MM.1S (cell line): Measurements from ENCODE around the gene ZBTB7C.
A peak's percentile ranks its signal among the peaks of the same experiment; 100 is the strongest.

Source experiments
- DNase-seq: peaks from one replicate; pipeline ENCODE4 v3.0.0-alpha.2; 2015
- H2AFZ ChIP-seq: fragments of 300-600 bp; sonication (generic); 2 replicates; pipeline ENCODE4 v1.6.0; 2016; ENCODE audit warnings: antibody characterized with exemption, low read length
- H3F3A ChIP-seq: fragments of 300-600 bp; sonication (generic); 2 replicates; pipeline ENCODE4 v1.6.1; 2016; ENCODE audit warnings: mild to moderate bottlenecking, antibody characterized with exemption, low read length, moderate library complexity, mixed read lengths; ENCODE audit not compliant: insufficient read depth
- H3K27ac ChIP-seq: fragments of 300-600 bp; sonication (generic); 2 replicates; pipeline ENCODE4 v1.5.1; 2016; ENCODE audit warnings: mild to moderate bottlenecking, low read length
- H3K27me3 ChIP-seq: fragments of 300-600 bp; sonication (generic); replicated peaks from 2 replicates; pipeline ENCODE4 v1.6.0; 2016; ENCODE audit warnings: low read length; ENCODE audit not compliant: insufficient read depth
- H3K36me3 ChIP-seq: fragments of 300-600 bp; sonication (generic); replicated peaks from 2 replicates; pipeline ENCODE4 v1.6.1; 2016; ENCODE audit warnings: mild to moderate bottlenecking, low read length, mixed read lengths; ENCODE audit not compliant: insufficient read depth
- H3K4me1 ChIP-seq: fragments of 300-600 bp; sonication (generic); 2 replicates; pipeline ENCODE4 v1.6.1; 2016; ENCODE audit warnings: low read length, mixed read lengths
- H3K4me2 ChIP-seq: fragments of 300-600 bp; sonication (generic); 2 replicates; pipeline ENCODE4 v1.6.0; 2016; ENCODE audit warnings: low read depth, low read length
- H3K4me3 ChIP-seq: fragments of 300-600 bp; sonication (generic); 2 replicates; pipeline ENCODE4 v1.5.1; 2016; ENCODE audit warnings: low read length, mixed read lengths
- H3K79me2 ChIP-seq: fragments of 300-600 bp; sonication (generic); 2 replicates; pipeline ENCODE4 v1.6.1; 2016; ENCODE audit warnings: mixed run types, low read length, mixed read lengths
- H3K9ac ChIP-seq: fragments of 300-600 bp; sonication (generic); 2 replicates; pipeline ENCODE4 v1.6.1; 2016; ENCODE audit warnings: low read length, mixed read lengths
- H3K9me2 ChIP-seq: fragments of 300-600 bp; sonication (generic); replicated peaks from 2 replicates; pipeline ENCODE4 v1.6.1; 2016; ENCODE audit warnings: mild to moderate bottlenecking, low read length, mixed read lengths; ENCODE audit not compliant: insufficient read depth
- H3K9me3 ChIP-seq: fragments of 300-600 bp; sonication (generic); replicated peaks from 2 replicates; pipeline ENCODE4 v1.6.1; 2016; ENCODE audit warnings: mild to moderate bottlenecking, low read length, mixed read lengths; ENCODE audit not compliant: insufficient read depth
- H4K20me1 ChIP-seq: fragments of 300-600 bp; sonication (generic); 2 replicates; pipeline ENCODE4 v1.6.1; 2016; ENCODE audit warnings: mild to moderate bottlenecking, low read length, moderate library complexity, mixed read lengths; ENCODE audit not compliant: insufficient read depth
- CTCF ChIP-seq: fragments of 300-600 bp; sonication (generic); IDR thresholded peaks from 2 replicates; pipeline ENCODE4 v1.5.1; 2016; ENCODE audit warnings: antibody characterized with exemption, low read length, mixed read lengths
- EZH2 ChIP-seq: fragments of 300-600 bp; sonication (generic); optimal IDR thresholded peaks from 2 replicates; pipeline ENCODE3; 2017; ENCODE audit warnings: low read depth, mild to moderate bottlenecking, antibody characterized with exemption, low read length, mixed read lengths
- EZH2phosphoT487 ChIP-seq: fragments of 300-600 bp; sonication (generic); IDR thresholded peaks from 2 replicates; pipeline ENCODE4 v1.6.1; 2018; ENCODE audit warnings: antibody characterized with exemption, low read length

ZBTB7C gene

GRCh38 chr18:48031641-48032040 lies 377.5 kb downstream of the ZBTB7C start:
- no peak for DNase-seq
- Histone ChIP-seq H2AFZ (no peak overlapping the region), H3K9ac (no peak overlapping the region), H3K4me3 (no peak overlapping the region), H3F3A (no peaks in the 10 kb centered on the region), H3K4me1 (no peaks in the 10 kb centered on the region), H3K79me2 (no peaks in the 10 kb centered on the region), H3K27ac (no peak overlapping the region), H3K4me2 (no peak overlapping the region), H3K9me2 (no peaks in the 10 kb centered on the region), H3K36me3 (no peaks in the 10 kb centered on the region), H3K27me3 (no peaks in the 10 kb centered on the region), H4K20me1 (no peaks in the 10 kb centered on the region), H3K9me3 (no peaks in the 10 kb centered on the region)
- no peak for TF ChIP-seq EZH2phosphoT487
- TF ChIP-seq EZH2, result no peak
- TF ChIP-seq CTCF, result no peak

GRCh38 chr18:48030616-48031480 lies 378.3 kb downstream of the ZBTB7C start:
- DNase-seq, result peak; percentile 61
- H3K9me3 ChIP-seq, result no peaks in the 10 kb centered on the region
- no peaks in the 10 kb centered on the region for H3K4me1 ChIP-seq
- no peak overlapping the region for H2AFZ ChIP-seq
- H3K27ac ChIP-seq, result no peak overlapping the region
- H3K4me2 ChIP-seq, result no peak overlapping the region
- H3K9me2 ChIP-seq, result no peaks in the 10 kb centered on the region
- H3K4me3 ChIP-seq, result no peak overlapping the region
- TF ChIP-seq CTCF (peak; percentile 73), EZH2 (no peak)
- no peaks in the 10 kb centered on the region for H4K20me1 ChIP-seq
- H3K27me3 ChIP-seq, result no peaks in the 10 kb centered on the region
- no peaks in the 10 kb centered on the region for H3F3A ChIP-seq
- H3K9ac ChIP-seq, result no peak overlapping the region
- H3K36me3 ChIP-seq, result no peaks in the 10 kb centered on the region
- H3K79me2 ChIP-seq, result no peaks in the 10 kb centered on the region

- H3K79me2 ChIP-seq, result no peaks in the 10 kb centered on the region
- H3K9me3 ChIP-seq, result no peaks in the 10 kb centered on the region
- TF ChIP-seq EZH2phosphoT487 (no peak), CTCF (no peak), EZH2 (no peak)
- H3K4me3 ChIP-seq, result no peak overlapping the region
- no peaks in the 10 kb centered on the region for H3K4me1 ChIP-seq
- H4K20me1 ChIP-seq, result no peaks in the 10 kb centered on the region
- H3K9ac ChIP-seq, result no peak overlapping the region
- no peaks in the 10 kb centered on the region for H3K9me2 ChIP-seq
- H3K27me3 ChIP-seq, result no peaks in the 10 kb centered on the region
- H3K36me3 ChIP-seq, result no peaks in the 10 kb centered on the region
- no peaks in the 10 kb centered on the region for H3F3A ChIP-seq
- H2AFZ ChIP-seq, result no peak overlapping the region
- no peak overlapping the region for H3K4me2 ChIP-seq
- H3K27ac ChIP-seq, result no peak overlapping the region
- DNase-seq, result no peak
Measured at GRCh38 chr18:48029296-48029986, 379.7 kb downstream of the ZBTB7C start.
